ENCODE data around the gene TXNRD3.

- TF ChIP-seq CTCF (IDR thresholded peaks at IDR 0.05) (no peak), POLR2A (IDR thresholded peaks at IDR 0.05) (no peak)
These were observed 87.1 kb downstream of the TXNRD3 start for GRCh38 chr3:126567696-126568438.
